Mucosa of rectum (tissue), 2 donors: Measurements from ENCODE around the gene HGFAC.

Source experiments
- H3K27ac ChIP-seq, 2 donors: one replicate each; pipeline ENCODE4 v1.7.0; 2013; ENCODE audit warnings: inconsistent platforms in 2 of 2, low read depth in 2 of 2, low read length in 2 of 2
- H3K27me3 ChIP-seq, 2 donors: one replicate each; pipeline ENCODE4 v1.7.0; 2013; ENCODE audit warnings: low read length in 2 of 2; ENCODE audit not compliant: control insufficient read depth in 2 of 2, insufficient read depth in 2 of 2
- H3K36me3 ChIP-seq, 2 donors: one replicate each; pipeline ENCODE4 v1.7.0; 2013; ENCODE audit warnings: low read length in 2 of 2; ENCODE audit not compliant: control insufficient read depth in 2 of 2, insufficient read depth in 2 of 2
- H3K4me1 ChIP-seq, 2 donors: one replicate each; pipeline ENCODE4 v1.7.0; 2013; ENCODE audit warnings: low read length in 2 of 2, mild to moderate bottlenecking in 1 of 2; ENCODE audit not compliant: control insufficient read depth in 2 of 2, insufficient read depth in 2 of 2
- H3K4me3 ChIP-seq, 2 donors: one replicate each; pipeline ENCODE4 v1.7.0; 2013; ENCODE audit warnings: low read length in 2 of 2
- H3K9ac ChIP-seq, 2 donors: one replicate each; pipeline ENCODE4 v1.7.0; 2013; ENCODE audit warnings: low read length in 2 of 2, low read depth in 1 of 2, mild to moderate bottlenecking in 1 of 2
- H3K9me3 ChIP-seq, 2 donors: one replicate each; pipeline ENCODE4 v1.7.0; 2013; ENCODE audit warnings: low read length in 2 of 2; ENCODE audit not compliant: control insufficient read depth in 2 of 2
- donor health status: healthy.
- donor health status: Normal muscosa, but diverticular disease.

HGFAC gene

GRCh38 chr4:3468804-3469203 lies 27.0 kb downstream of the HGFAC start:
- Histone ChIP-seq H3K9me3 (no peaks in the 10 kb centered on the region), H3K4me1 (peaks cover 0 to 3% of the 10 kb centered on the region in 2 donors), H3K9ac (no peak overlapping the region), H3K36me3 (no peaks in the 10 kb centered on the region), H3K27me3 (peaks cover 8 to 21% of the 10 kb centered on the region in 2 donors), H3K4me3 (no peak overlapping the region), H3K27ac (no peak overlapping the region)

GRCh38 chr4:3469386-3470243 lies 27.8 kb downstream of the HGFAC start:
- Histone ChIP-seq H3K27me3 (peaks cover 3 to 17% of the 10 kb centered on the region in 2 donors), H3K9me3 (no peaks in the 10 kb centered on the region), H3K4me3 (no peak overlapping the region), H3K9ac (no peak overlapping the region), H3K36me3 (no peaks in the 10 kb centered on the region), H3K4me1 (peaks cover 0 to 3% of the 10 kb centered on the region in 2 donors), H3K27ac (no peak overlapping the region)

GRCh38 chr4:3470244-3471097 lies 28.7 kb downstream of the HGFAC start:
- no peak overlapping the region for H3K4me3 ChIP-seq
- H3K36me3 ChIP-seq, result no peaks in the 10 kb centered on the region
- H3K9me3 ChIP-seq, result no peaks in the 10 kb centered on the region
- H3K27ac ChIP-seq, result no peak overlapping the region
- H3K27me3 ChIP-seq, result peaks cover 2 to 23% of the 10 kb centered on the region in 2 donors
- peaks cover 0 to 3% of the 10 kb centered on the region in 2 donors for H3K4me1 ChIP-seq
- H3K9ac ChIP-seq, result no peak overlapping the region

- Histone ChIP-seq H3K27me3 (peaks cover 2 to 24% of the 10 kb centered on the region in 2 donors), H3K36me3 (no peaks in the 10 kb centered on the region), H3K9ac (no peak overlapping the region), H3K27ac (no peak overlapping the region), H3K9me3 (no peaks in the 10 kb centered on the region), H3K4me3 (no peak overlapping the region), H3K4me1 (peaks cover 0 to 3% of the 10 kb centered on the region in 2 donors)
Measured at GRCh38 chr4:3471098-3471760, 29.5 kb downstream of the HGFAC start.

- H3K4me1 ChIP-seq, result peaks cover 0 to 3% of the 10 kb centered on the region in 2 donors
- no peaks in the 10 kb centered on the region for H3K9me3 ChIP-seq
- H3K9ac ChIP-seq, result no peak overlapping the region
- H3K27ac ChIP-seq, result no peak overlapping the region
- no peaks in the 10 kb centered on the region for H3K36me3 ChIP-seq
- H3K27me3 ChIP-seq, result peaks cover 2 to 24% of the 10 kb centered on the region in 2 donors
- H3K4me3 ChIP-seq, result no peak overlapping the region
Measured at GRCh38 chr4:3471886-3472285, 30.1 kb downstream of the HGFAC start.

GRCh38 chr4:3472411-3473141 lies 30.8 kb downstream of the HGFAC start:
- Histone ChIP-seq H3K36me3 (no peaks in the 10 kb centered on the region), H3K4me1 (peaks cover 0 to 3% of the 10 kb centered on the region in 2 donors), H3K9me3 (no peaks in the 10 kb centered on the region), H3K27ac (no peak overlapping the region), H3K27me3 (peaks cover 2 to 31% of the 10 kb centered on the region in 2 donors), H3K4me3 (no peak overlapping the region), H3K9ac (no peak overlapping the region)

GRCh38 chr4:3473181-3473950 lies 31.6 kb downstream of the HGFAC start:
- Histone ChIP-seq H3K9ac (no peak overlapping the region), H3K4me1 (peaks cover 0 to 3% of the 10 kb centered on the region in 2 donors), H3K27ac (no peak overlapping the region)

GRCh38 chr4:3473996-3474765 lies 32.4 kb downstream of the HGFAC start:
- Histone ChIP-seq H3K4me1 (peaks cover 0 to 3% of the 10 kb centered on the region in 2 donors), H3K9me3 (no peaks in the 10 kb centered on the region), H3K27me3 (peaks cover 2 to 31% of the 10 kb centered on the region in 2 donors), H3K27ac (no peak overlapping the region), H3K4me3 (no peak overlapping the region), H3K9ac (no peak overlapping the region), H3K36me3 (no peaks in the 10 kb centered on the region)

More at GRCh38 chr4:3473181-3473950, 31.6 kb downstream of the HGFAC start:
- H3K4me3 ChIP-seq, result no peak overlapping the region
- no peaks in the 10 kb centered on the region for H3K9me3 ChIP-seq
- H3K36me3 ChIP-seq, result no peaks in the 10 kb centered on the region
- H3K27me3 ChIP-seq, result peaks cover 2 to 31% of the 10 kb centered on the region in 2 donors
